Cerebellar nuclear complex (tissue), 1 donor: ENCODE measurements around the gene PPP2R2B.
"Not testable (repeated sequence)": the region's sequence is repeated elsewhere in the genome, so short reads cannot be mapped to it uniquely, and the experiment has no call there.

Experiments
- DNase-seq, 2 experiments: peaks; one replicate each; lab custom pipeline; 2025; lab: John Stamatoyannopoulos, UW

Gene PPP2R2B

DNA sequence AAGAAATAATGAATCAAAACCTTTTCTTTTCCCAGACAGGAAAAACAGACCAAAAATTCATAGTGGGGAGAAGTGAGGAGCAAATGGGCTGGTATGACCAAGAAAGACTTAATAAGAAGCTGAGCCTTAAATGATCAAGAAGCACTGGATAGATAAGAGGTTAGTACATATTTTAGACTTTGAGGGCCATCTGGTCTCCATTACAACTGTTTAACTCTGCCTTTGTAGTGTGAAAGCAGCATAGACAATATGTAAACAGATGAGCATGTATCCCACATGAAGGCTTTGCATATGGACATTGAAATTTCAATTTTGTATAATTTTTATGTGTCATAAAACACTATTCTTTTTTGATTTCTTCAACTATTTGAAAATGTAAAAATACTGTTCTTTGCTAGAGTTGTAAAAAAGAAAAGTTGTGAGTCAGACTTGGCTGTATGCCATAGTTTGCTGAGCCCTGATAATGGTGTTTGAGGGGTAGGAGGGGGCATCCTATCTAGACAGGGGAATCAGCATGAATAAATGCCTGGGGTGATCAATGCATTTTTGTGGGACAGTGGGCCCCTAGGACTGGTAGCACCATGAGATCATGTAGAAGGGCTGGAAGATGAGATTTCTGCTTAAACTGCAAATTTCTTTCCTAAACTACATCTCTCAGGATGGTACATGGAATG is 270.8 kb downstream of the PPP2R2B start:
- DNase-seq = no peak

DNA sequence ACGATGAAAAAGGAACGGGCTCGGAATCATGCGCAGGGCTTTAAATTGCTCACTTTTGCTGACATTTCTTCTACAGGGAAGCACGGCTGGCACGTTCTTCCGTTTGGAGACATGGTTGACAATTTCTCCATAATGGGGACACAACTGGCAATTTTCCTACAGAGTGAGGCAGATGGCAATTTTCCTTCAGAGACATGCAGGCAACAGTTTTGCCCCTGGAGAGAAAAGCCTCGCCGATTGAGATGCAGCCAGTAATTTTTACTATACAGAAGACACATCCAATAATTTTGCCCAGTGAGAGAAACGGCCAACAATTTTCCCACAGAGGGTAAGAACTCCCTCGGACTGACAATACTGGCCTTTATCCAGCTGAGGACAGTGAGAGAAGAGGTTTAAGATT is 271.7 kb downstream of the PPP2R2B start:
- DNase-seq = no peak

DNA sequence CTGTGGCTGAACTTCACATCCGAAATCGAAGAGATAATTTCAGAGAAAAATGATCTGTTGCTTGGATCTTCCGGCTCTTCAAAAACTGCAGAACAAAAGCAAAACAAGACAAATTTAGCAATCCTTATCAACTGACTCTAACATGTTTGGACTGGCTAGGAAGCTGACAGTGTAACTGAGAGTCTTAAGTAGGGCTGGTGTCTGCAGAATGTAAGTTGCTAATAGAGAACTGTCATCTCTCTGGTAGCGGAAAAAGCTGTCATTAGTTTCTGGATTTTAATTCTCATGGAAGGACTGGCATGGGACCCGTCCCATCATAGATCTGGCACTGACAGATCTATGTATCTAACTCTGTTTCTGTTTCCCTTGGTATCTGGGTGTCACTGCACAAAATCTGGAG is 278.2 kb downstream of the PPP2R2B start:
- no peak for DNase-seq

DNA sequence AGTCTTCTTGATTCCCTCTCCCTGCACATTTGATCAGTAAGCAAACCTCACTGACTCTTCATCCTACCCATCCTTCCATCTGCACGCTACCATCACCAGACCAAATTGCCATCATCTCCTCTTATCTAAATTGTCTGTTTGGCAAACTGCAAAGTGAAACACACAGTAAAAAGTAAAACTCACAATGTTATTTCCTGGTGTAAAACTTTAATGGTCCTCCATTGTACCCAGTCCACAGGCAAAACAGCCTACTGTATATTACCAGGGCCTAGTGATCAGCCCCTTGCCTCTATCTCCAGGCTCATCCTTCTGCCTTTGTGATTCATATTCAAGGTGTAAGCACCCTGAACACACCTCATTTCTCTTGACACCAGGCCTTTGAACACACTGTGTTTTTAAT is 279.3 kb downstream of the PPP2R2B start:
- no peak for DNase-seq

DNA sequence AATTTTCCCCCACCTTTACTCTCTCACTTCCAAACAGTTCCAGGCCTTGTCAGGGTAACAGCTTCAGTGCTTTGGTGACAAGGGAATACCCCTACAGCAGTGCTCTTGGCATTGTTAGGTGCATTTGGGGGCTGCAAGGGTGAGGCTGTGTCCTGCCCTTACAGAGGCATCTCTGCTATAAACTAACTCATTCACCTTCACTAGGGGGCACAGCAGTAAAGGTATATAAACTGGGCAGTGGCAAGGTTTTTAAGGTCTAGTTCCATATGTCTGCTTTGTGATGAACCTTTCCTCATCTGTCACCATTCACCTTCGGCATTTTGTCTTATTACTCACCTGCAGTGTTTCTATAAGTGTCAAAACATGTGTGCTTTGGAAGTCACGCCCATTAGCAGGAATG is 283.5 kb downstream of the PPP2R2B start:
- no peak for DNase-seq

DNA sequence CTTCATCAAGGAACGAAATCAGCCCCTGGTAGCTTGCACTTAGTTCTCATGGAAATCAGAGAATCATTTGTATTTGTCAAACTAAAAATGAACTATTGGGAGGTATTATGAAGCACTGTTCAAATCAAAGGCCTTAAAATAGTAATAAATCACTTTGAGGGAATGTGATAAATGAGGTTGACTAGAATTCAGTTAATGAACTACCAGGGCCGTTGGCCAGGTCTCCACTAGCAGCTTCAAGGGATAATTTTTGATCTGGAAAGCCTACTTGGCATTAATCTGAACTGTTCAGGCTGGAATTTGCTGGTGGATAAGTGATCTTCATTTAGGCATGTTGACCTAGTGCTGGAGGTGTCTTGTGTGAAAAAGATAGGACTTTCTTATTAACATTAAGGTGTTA is 286.2 kb downstream of the PPP2R2B start:
- DNase-seq = no peak

DNA sequence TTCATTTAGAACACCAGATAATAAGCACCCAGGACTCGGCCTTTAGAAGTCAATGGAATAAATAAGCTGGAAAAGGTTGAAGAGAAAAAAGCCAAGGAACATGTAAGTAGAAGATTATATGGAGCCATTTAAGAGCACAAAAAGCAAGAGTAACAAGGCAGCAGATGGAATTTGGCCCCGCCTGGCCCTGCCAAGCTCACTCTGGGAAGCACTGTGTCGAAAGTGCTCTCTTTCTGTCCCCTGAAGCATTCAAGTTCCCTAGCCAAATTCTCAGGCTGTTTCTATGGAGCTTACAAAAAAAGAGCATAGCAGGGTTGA is 289.6 kb downstream of the PPP2R2B start:
- DNase-seq = no peak

DNA sequence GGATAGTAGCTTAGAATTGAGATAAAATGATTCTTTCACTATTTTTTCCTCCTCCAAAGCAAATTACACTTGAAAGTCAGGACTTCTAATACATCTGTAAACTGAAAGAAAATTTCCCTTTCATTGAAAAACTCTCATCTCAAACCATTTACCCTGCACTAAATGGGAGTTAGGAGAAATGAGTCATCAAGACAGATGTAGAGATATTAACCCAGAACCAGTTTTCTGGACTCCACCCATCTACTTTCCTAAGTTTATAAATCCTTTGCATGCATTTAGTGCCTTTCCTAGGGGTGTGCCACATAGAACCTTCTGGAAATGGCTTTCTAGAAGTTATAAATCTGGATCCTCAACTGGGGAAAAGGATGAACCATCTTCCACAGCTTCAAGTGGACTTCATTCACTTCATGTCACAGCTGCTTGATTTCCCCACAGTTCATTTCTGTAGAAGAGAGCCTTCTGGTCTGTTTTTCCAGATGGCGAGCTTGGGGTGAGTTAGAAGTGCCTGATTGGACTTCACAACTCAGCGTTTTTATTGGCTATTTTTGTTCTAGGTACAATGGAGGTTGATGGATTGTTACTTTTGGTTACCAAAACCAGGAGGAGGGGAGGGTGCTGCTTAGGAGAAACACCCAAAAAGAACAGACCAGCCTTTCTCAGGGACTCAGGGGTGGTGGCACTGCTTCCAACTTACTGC is 290.1 kb downstream of the PPP2R2B start:
- DNase-seq = no peak

DNA sequence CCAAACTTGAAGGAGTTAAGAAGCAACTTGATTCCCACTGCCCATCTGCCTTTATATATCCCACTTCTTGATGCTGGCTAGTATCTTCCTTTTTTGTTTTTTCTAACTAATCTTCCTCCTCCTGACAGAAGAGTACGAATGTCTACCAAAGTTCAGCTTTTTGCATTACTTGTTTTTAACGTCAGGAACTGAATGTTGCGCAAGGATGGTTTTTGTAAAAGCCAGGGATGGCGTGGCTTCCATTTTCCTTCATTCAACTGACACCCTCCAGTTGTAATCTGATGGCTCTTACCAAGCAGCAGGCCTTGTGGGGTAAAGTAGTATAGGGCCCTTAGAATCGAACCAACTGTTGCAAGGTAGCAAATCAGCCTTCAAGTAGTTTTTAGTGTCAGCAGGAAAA is 291.8 kb downstream of the PPP2R2B start:
- no peak for DNase-seq

DNA sequence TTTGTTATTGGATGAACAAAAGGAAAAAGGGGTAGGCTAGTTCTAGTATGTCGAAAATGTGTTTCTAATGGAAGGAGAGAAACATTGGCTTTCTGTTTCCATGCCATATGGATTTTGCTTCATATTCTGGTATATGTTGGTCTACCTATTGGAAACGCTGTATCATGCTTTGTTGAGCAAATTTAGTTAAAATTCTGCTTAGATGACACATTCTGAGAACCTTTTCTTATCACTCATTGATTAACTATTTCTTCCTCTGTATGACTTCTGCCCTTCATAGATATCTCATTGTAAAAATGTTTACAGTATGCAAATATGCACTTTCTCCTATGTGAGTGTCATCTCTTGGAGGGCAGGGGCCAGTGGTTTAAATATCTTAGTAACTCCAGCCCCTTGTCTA is 293.8 kb downstream of the PPP2R2B start:
- no peak for DNase-seq

DNA sequence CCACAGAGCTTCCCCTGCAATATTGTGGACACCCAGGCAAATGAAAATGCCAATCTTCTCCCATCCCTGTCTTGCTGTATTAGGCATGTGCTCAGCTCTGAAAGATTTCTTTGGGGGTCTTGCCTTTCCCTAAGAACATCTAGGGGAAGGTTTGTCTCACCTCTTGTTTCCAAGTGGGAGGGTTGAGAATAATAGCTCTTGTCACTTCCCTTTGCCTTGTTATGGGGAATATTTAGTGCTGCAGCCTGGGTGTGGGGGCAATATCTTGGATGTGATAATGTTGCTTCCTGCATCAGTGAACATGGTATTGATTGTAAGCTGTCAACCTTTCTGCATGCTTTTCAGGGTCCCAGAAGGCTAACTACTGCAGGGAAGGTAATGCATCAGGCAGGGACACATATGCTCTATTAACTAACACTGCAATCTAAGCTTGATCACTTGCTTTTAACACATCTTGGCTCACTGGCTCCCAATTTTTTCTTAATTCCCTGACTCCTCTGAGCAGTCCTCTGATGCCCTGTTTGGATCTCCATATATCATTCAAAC is 296.4 kb downstream of the PPP2R2B start:
- DNase-seq = no peak

DNA sequence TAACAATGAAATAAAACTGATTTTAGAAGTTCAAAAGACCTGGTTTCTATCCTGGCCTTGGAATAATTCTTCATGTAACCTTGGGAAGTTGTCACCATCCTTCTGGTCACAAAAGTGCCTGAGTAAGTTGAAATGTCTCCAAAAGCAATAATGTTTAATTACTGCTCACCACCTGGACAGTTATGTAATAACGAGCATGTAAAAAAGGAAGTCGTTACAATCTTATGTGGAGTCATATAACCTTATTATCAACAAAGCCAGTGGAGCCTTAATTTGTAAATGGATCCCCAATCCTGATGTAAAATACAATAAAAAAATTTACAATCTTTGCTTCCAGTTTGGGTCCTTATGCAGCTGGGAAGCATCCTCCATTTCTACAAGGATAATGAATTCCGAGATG is 298.3 kb downstream of the PPP2R2B start:
- DNase-seq = no peak

DNA sequence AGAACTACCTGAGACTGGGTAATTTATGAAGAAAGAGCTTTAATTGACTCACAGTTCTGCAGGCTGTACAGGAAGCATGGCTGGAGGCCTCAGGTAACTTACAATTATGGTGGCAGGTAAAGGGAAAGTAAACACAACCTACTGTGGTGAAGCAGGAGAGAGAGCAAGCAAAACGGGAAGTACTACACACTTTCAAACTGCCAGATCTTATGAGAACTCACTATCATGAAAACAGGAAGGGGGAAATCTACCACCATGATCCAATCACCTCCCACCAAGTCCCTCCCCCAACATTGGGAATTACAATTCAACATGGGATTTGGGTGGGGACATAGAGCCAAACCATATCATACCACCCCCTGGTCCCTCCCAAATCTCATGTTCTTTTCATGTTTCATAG is 303.8 kb downstream of the PPP2R2B start:
- no peak for DNase-seq

DNA sequence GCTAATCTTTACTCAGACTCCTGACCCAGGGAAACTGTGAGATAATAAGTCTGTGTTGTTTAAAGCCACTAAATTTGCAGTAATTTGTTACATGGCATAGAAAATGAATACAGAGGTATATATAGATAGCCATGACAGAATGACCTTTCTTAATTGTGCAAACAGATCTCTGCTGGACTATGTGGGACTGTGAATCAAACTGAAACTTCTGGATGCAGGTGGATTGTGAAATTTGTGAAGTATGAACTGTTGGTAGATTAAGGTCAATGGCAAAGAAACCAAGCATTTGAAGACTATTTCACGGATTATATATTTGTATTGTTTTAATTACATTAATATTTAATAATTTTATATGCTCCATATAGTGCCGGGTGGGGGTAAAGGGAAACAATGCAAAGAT is 310.4 kb downstream of the PPP2R2B start:
- no peak for DNase-seq

DNA sequence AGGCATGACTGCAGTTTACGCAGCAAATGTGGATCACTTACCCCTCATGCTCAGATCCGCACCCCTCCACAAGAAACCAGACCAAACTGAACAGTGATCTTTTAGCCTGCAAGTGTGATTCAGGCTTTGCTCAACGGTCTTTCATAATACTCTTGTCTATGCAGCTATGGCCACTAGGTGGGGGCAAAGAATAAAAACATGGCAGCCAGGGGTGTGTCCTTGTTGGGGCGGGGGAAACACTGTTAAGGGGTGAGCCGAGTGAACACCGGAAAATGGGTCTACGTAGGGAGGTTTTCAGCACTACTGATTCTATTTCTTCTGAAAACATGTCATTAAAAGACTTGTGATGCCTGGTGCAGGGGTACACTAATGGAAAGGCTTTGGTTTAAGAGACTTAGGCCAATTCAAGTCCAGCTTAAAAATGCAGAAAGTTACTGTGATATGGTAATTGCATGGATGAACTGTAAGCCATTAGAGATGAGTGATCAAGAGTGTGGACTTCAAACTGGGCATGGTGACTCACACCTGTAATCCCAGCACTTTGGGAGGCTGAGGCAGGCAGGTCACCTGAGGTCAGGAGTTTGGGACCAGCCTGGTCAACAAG is 312.7 kb downstream of the PPP2R2B start:
- no peak for DNase-seq

DNA sequence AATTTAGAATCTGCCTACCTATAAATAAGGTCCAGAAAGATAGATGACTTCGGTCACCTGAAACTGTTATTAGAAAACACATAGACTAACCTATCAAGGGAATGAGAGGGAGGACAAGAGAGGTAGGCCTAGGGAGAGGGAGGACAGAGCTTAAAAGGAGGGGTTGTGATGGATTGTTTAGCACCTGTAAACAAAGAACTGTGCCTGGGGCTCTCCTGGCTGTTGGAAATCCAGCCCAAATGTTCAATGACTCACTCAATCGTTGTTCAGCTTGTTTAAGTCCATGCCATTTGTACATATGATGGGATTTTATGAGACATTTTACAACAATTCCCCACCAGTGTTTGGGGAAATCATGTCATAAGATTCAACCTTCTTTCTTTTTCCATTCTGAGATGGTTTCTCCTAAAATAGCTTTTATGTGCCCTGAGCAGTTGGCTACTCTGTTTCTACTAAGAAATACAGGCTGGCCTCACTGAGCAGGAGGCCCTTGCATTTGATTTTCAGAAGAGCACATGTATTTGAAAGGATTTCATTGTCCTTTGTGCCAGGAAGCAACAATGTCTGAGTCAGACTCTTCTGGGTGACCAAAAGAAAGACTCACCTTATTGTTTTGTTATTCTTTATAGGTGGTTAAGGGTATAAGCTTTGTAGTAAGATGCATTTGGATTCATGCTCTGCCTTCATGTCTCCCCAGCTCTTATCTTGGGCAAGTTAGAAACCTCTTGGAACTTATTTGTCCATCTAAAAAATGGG is 314.4 kb downstream of the PPP2R2B start:
- no peak for DNase-seq

DNA sequence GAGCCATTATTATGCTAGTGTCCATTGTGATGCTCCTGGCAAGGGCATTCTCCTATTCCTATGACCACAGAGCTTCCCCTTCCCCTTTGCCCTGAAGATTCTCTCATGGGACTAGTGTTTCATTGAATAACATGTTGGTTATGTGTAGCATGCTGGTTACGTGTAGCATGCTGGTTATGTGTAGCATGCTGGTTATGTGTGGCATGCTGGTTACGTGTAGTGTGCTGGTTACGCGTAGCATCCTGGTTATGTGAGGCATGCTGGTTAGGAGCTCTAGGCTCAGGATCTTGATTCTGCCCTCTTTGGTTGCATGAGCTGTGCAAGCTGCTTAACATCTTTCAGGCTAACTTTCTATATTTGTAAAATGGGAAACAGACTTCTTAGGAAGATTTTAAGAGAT is 316.1 kb downstream of the PPP2R2B start:
- no peak for DNase-seq

DNA sequence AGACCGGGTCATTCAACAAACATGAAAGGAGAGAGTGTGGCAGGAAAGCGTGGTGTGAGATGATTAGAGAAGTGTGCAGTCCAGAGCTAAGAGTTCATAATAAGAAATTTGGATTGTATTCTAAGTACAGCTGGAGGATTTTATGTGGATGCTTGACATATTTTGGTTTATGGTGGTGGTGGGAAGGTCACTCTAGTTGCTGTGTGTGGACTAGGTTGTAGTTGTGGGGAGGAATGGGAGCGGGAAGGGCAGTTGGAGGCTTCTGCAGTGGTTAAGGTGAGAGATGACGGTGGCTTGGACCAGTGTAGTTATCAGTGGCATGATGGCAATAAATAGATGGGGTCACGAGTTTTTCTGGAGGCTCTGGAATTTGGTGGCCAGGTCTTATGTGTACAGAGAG is 316.8 kb downstream of the PPP2R2B start:
- no peak for DNase-seq

DNA sequence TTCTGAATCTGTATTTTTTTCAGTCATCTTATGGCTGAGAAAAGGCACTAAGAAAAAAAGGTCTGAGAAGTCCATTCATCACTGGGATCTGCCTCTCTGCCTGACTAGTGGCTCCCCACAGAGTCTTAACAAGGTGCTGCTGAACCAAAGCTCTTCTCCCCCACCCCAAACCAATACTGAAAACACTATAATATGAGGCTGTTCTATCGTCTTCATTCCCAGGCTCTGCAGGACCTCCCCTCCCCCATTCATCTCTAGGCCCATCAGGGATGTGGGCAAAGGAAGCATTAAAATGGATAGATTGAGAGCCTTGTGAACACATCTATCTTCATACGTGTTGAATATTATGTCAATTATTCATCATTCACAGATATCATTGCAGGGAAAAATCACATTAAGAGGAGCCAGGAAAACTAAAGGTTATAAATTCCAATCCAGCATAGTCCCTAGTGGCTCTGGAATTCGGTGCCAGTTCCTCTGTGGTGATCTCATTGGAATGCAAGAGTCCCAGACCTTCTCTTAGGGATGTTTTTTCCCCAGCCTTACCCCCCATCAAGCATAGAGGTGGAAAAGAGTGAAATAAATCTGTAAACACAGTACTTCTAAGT is 318.2 kb downstream of the PPP2R2B start:
- DNase-seq = no peak

DNA sequence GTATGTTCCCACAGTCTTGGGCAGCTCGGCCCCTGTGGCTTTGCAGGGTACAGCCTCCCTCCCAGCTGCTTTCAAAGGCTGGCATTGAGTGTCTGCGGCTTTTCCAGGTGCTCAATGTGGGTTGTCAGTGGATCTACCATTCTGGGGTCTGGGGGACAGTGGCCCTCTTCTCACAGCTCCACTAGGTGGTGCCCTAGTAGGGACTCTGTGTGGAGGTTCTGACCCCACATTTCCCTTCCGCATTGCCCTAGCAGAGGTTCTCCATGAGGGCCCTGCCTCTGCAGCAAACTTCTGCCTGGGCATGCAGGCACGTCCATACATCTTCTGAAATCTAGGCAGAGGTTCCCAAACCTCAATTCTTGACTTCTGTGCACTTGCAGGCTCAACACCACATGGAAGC is 321.7 kb downstream of the PPP2R2B start:
- DNase-seq = not testable (repeated sequence)

DNA sequence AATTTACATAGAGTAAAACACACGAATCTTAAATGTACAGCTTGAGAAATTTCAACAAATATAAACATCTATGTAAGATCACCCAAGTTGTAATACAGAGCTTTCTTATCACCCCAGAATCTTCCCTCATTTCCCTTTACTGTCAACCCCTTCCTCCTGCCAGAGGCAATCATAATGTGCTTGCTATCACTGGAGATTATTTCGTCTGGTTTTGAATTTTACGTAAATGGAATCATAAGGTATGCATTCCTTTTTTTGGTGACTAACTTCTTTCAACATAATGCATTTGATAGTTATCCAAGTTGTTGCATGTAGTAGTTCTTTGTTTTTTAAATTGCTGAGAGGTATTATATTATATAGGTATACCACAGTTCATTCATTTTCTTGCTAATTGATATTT is 325.1 kb downstream of the PPP2R2B start:
- DNase-seq = no peak

DNA sequence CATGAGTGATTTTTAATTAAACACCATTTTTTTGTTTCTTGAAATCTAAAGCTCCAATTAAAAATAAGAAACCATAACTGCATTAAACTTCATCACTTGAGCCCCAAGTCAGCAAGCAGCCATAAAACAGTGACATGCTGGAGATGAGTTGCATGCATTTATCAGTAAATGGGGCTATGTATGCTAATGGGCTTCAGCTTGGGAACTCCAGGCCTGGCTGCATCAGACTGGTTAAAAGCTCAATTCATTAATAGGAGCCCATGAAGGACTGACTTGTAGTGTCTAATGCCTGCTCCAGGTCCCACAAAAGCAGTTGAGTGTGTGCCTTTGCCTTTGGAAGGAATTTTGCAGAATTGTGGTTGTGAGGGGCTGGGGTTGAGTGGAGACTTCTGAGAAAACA is 328.9 kb downstream of the PPP2R2B start:
- no peak for DNase-seq
